GM06990 (cell line): Measurements from ENCODE around the gene MZF1.
"Not testable (repeated sequence)": the region's sequence is repeated elsewhere in the genome, so short reads cannot be mapped to it uniquely, and the experiment has no call there.

ENCODE experiments used
- DNase-seq: peaks from one replicate; pipeline ENCODE4 v3.0.0-alpha.2; 2011; ENCODE audit not compliant: insufficient read length; ENCODE audit errors: extremely low read depth
- H3K27me3 ChIP-seq: replicated peaks from 2 replicates; pipeline ENCODE4 v1.6.0; 2011; ENCODE audit warnings: low read length; ENCODE audit not compliant: control insufficient read depth, insufficient read depth
- H3K36me3 ChIP-seq: 2 replicates; pipeline ENCODE4 v1.5.1; 2011; ENCODE audit warnings: low read length; ENCODE audit not compliant: control insufficient read depth, insufficient read depth
- H3K4me3 ChIP-seq: replicated peaks from 2 replicates; pipeline ENCODE4 v1.5.1; 2011; ENCODE audit warnings: low read depth, mild to moderate bottlenecking, control low read depth, low read length
- TF ChIP-seq, protein P1 (sequence below): IDR thresholded peaks from 2 replicates; pipeline ENCODE4 v1.5.1; 2011; ENCODE audit warnings: low read length, control low read depth, mild to moderate bottlenecking, inconsistent platforms; ENCODE audit not compliant: insufficient read depth, poor library complexity, severe bottlenecking

The MZF1 gene

GRCh38 chr19:58547323-58548312 is 25.5 kb downstream of the MZF1 start:
- TF ChIP-seq, protein P1, sequence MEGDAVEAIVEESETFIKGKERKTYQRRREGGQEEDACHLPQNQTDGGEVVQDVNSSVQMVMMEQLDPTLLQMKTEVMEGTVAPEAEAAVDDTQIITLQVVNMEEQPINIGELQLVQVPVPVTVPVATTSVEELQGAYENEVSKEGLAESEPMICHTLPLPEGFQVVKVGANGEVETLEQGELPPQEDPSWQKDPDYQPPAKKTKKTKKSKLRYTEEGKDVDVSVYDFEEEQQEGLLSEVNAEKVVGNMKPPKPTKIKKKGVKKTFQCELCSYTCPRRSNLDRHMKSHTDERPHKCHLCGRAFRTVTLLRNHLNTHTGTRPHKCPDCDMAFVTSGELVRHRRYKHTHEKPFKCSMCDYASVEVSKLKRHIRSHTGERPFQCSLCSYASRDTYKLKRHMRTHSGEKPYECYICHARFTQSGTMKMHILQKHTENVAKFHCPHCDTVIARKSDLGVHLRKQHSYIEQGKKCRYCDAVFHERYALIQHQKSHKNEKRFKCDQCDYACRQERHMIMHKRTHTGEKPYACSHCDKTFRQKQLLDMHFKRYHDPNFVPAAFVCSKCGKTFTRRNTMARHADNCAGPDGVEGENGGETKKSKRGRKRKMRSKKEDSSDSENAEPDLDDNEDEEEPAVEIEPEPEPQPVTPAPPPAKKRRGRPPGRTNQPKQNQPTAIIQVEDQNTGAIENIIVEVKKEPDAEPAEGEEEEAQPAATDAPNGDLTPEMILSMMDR: no peak
- no peaks in the 10 kb centered on the region for H3K27me3 ChIP-seq
- peaks cover 56% of the 10 kb centered on the region for H3K36me3 ChIP-seq
- no peak overlapping the region for H3K4me3 ChIP-seq
- DNase-seq: no peak

- no peaks in the 10 kb centered on the region for H3K27me3 ChIP-seq
- TF ChIP-seq, protein P1: no peak
- H3K36me3 ChIP-seq: peaks cover 48% of the 10 kb centered on the region
- H3K4me3 ChIP-seq: peak overlapping the region; percentile 77
- DNase-seq: no peak
Observed at GRCh38 chr19:58546019-58546530, 27.1 kb downstream of the MZF1 start.

DNA sequence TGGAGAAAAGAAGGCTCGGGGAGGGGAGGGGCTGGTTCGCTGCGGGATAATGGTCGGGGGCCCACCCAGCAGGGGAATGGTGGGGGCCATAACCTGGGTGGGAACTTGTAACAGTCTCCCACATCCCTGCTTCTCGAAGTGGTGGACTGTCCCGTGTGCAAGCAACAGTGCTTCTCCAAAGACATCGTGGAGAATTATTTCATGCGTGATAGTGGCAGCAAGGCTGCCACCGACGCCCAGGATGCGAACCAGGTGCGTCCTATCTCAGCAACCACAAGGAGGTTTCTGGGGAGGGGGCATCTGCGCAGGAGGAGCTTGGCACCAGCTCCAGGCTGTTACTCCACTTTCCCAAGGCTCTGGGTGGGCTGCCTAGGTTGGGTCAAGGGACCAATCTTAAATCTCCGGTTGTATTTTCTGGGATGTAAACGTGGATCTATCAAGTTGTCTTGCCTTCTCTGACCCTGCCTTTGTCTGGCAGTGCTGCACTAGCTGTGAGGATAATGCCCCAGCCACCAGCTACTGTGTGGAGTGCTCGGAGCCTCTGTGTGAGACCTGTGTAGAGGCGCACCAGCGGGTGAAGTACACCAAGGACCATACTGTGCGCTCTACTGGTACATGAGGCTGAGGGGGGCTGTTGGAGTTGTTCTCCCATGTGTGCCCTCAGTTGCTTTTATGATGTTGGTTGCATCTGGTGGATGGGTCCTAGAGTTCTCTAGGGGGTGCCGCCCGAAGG is 27.7 kb downstream of the MZF1 start:
- no peak for DNase-seq
- H3K27me3 ChIP-seq: no peaks in the 10 kb centered on the region
- peak overlapping the region; percentile 77 for H3K4me3 ChIP-seq
- peaks cover 42% of the 10 kb centered on the region for H3K36me3 ChIP-seq
- TF ChIP-seq, protein P1: no peak

DNA sequence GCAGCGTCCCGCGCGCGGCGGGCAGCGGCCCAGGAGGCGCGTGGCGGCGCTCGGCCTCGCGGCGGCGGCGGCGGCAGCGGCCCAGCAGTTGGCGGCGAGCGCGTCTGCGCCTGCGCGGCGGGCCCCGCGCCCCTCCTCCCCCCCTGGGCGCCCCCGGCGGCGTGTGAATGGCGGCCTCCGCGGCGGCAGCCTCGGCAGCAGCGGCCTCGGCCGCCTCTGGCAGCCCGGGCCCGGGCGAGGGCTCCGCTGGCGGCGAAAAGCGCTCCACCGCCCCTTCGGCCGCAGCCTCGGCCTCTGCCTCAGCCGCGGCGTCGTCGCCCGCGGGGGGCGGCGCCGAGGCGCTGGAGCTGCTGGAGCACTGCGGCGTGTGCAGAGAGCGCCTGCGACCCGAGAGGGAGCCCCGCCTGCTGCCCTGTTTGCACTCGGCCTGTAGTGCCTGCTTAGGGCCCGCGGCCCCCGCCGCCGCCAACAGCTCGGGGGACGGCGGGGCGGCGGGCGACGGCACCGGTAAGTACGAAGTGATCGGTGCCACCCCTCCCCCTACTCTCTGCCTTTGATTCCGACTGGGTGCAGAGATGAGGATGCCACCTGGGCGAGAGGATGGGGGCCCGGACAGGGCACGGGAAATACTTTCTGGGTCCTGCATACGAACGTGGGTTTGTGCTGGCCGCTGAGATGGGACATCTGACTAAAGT is 28.4 kb downstream of the MZF1 start:
- DNase-seq: no peak
- Histone ChIP-seq H3K27me3 (no peaks in the 10 kb centered on the region), H3K36me3 (peaks cover 37% of the 10 kb centered on the region), H3K4me3 (peak overlapping the region; percentile 77)
- TF ChIP-seq, protein P1: no peak

- DNase-seq: peak; percentile 97
- Histone ChIP-seq H3K27me3 (no peaks in the 10 kb centered on the region), H3K4me3 (peak within 1 kb of the TSS; percentile 77), H3K36me3 (peaks cover 29% of the 10 kb centered on the region)
- TF ChIP-seq, protein P1: no peak
Observed at GRCh38 chr19:58543826-58544590, 29.1 kb downstream of the MZF1 start, which contains the start of gene TRIM28. Gene TRIM28 (plus strand): TSS chr19:58544064. CDS start chr19:58544758, 694 bp downstream.

DNA sequence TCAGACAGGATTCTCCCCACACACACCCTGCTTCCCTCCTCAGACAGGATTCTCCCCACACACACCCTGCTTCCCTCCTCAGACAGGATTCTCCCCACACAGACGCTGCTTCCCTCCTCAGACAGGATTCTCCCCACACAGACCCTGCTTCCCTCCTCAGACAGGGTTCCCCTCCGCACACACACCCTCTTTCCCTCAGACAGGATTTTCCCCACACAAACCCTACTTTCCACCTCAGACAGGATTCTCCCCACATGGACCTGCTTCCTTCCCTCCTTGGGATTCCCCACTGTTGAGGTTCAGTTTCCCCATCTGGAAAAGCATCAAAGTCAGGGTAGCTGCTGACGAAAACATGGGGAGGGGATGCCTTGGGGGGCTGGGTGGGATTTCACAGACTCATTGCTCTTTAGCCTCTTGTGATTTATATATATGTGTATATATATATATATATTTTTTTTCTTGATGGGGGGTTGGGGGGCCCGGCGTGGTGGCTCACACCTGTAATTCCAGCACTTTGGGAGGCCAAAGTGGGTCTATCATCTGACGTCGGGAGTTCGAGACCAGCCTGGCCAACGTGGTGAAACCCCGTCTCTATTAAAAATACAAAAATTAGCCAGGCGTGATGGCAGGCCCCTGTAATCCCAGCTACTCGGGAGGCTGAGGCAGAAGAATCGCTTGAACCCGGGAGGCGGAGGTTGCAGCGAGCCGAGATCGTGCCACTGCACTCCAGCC is 30.3 kb downstream of the MZF1 start:
- not testable (repeated sequence) for H3K4me3 ChIP-seq, DNase-seq, H3K27me3 ChIP-seq
- H3K36me3 ChIP-seq: peaks cover 17% of the 10 kb centered on the region

- DNase-seq, H3K36me3 ChIP-seq, H3K4me3 ChIP-seq, H3K27me3 ChIP-seq: not testable (repeated sequence)
Observed at GRCh38 chr19:58539169-58539559, 34.0 kb downstream of the MZF1 start.
